ENCODE data around the gene OPALIN.

Gene OPALIN, protein sequence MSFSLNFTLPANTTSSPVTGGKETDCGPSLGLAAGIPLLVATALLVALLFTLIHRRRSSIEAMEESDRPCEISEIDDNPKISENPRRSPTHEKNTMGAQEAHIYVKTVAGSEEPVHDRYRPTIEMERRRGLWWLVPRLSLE
- 0 reads per million in 2 experiments for total RNA-seq

DNA sequence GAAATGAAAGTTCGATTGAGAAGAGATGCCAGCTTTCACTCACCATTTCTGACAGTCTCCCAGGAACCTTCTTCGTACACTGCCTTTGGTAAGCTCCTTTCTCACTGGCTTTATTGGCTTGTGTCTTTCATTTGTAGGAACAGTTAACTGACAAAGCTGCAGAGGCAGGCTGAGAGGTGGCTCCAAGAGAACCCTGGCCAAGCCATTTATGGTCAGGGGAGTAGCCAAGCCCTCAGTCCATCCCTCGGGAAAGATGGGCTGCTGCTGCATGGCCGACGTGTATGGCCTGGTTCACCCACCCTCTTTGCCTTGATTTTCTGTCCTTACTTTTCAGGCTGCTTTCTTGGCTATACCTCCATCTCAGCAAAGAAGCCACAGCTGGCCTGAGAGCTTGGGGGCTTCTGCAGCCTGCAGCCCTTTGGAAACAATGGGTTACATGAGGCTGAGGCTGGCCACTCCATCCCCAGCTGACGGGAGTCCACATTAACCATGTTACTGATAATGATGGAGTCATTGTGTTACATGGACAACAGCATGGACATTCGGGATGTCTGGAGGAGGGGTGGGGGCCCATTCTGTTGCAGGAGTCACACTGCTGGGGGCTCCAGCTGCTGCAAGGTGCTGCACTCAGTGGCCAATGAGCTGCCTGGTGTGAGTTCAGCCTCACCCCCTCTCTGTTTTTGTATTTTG lies at the start of gene OPALIN:
Gene OPALIN, minus strand, starts transcription at position 152 of the 690 bp plus-strand sequence. Its CDS starts 106 bp downstream, at position 46.
- DNase-seq (ENCODE audit: low read depth) = no peak

DNA sequence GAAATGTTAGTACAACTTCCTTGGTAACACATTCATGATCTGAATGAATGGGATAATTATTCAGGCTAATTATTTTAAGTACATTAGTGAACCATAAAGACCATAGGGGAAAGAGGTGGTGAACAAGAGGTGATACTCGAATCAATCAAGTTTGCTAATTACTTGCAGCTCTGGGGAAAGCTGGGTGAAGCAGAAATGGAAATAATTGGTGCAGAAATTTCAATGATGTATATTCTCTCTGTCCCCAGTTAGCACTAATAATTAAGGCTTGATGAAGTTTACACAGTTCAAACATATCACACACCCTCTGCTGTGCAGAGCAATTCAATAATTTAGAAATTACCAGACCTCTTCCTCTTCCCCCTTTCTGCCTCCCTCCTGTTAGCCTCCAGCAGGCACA lies 49.4 kb upstream of the OPALIN start:
- DNase-seq (ENCODE audit: low read depth) = no peak

DNA sequence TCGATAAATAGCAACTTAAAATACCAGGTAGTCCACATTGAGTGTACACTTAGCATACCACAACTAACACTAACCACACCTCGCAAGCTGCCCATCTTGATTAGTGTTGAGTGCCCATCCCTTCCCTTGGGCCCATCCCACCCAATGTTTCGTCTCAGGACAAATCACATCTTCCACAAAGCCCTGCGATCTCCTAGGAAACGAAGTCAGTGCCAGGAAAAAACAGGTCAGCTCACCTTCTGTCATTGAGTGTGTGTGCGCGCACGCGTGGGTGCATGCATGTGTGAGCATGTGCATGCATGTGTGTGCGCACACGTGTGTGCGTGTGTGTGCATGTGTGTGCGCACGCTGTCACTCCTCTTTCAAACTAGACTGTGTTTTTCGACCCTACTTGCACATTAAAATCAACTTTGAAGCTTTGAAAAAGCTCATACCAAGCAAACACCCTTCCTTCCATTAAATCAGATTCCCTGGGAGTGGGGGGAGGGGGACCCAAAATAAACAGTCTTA lies 48.8 kb upstream of the OPALIN start:
- DNase-seq (ENCODE audit: low read depth) = no peak

DNA sequence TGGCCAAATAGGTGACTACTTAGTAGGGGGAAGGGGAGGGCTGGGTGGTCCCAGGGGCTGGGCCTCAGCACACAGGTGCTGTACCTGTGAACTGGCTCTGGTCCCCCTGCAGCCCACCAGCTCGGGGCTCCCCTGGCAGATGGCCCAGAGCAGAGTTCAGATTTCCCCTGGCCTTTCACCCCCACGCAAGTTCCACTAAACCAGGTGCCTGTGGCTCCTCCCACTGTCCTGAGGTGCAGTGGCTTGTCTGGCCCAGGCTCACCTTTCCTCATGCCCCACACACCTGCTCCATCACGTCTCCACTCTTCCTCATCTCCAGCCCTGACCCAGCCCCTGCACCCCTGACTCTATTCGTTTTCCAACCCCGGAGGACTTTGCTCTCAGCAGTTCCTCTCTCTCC lies 47.3 kb upstream of the OPALIN start:
- DNase-seq (ENCODE audit: low read depth) = no peak

DNA sequence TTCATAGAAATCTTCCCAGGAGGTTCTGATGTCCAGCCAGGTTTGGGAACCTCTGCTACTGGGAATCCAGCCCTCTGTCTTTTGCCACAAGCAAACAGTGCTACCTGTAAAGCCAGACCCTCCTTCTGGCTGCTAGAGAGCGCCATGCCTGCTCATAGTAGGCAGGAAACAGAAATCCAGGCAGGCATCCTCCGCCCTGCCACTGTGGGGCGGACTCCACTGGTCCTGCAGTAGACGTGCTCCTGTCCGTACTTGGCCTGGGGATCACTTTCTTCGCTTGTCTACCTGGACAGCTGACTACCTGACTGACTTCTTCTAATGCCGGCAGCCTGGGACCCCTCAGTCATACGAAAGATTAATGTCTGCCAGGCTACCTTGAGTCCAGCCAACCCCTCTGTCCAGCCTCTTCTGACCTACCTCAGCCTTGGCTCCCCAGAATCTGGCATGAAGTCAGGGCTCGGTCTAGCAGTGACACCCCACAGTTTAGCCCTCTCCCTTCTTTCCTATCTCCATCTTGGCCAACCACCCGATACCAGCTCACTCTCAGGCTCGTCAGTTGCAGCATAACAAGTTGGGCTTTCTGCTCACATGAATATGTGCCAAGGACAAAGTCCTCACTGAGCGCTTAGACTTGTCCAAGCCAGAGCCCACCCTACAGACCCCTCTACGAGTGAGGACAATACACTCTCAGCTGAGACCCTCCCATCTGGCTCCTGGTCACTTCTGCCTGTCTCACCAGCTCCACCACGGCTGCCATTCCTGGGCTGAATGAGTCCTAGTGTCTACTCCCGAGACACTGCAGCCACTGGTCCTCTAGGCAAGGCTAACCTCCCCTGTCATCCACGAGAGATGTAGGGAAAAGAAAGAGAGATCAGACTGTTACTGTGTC lies 43.9 kb upstream of the OPALIN start:
- DNase-seq (ENCODE audit: low read depth) = no peak

DNA sequence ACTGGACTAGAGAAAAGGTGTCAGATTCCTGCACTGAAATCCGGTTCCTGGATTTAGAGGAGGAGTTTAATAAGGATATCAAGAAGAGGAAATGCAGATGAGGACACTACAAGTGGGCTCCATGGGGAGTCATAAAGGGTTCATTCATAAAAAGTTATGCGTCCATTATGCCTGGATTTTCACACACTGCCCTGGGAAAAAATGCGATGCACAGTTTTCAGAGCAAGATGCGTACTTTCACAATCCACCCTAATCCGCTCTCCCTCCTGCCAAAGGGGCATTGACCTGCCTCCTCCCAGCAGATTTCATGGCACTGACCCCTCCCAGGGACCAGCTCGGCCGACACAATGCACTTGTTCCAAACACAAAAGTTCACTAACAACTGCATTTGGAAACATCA lies 42.2 kb upstream of the OPALIN start:
- DNase-seq (ENCODE audit: low read depth) = no peak

DNA sequence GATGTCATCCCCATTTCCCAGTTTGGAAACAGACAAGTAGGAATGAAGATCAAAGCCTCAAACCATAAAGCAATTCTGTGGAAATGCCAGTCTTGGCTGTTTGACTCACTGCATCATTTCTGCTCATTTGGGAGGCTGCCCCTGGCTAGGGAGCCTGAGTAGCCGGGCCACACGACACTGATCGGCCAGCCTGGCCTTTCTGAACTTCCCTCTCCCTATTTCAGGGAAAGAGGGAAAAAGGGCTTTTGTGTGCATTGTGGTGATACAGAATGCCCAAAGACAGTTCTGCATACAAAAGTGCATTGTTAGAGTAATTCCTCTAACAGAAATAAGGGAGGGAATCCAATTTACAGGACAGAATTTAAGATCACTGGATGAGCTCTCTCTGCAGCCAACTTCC lies 41.7 kb upstream of the OPALIN start:
- DNase-seq (ENCODE audit: low read depth) = no peak

DNA sequence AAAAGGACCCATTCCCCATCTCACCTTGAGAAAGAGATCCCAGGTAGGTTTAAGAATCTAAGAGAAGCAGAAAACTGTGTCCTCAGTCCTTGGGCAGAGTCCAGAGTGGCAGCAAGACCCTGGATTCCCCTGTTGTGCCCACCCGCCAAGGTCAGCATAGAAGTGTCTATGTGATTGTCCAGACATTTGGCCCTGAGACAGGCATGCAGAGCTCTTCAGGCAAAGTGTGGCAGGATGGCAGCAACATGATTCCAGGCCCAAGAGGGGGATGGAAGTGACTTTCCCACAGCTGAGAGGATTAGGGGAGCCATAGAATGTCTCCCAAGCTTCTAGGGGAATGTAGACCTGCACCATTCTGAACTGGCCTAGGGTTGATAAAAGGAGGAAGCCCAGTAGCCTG lies 39.1 kb upstream of the OPALIN start:
- DNase-seq (ENCODE audit: low read depth) = no peak

DNA sequence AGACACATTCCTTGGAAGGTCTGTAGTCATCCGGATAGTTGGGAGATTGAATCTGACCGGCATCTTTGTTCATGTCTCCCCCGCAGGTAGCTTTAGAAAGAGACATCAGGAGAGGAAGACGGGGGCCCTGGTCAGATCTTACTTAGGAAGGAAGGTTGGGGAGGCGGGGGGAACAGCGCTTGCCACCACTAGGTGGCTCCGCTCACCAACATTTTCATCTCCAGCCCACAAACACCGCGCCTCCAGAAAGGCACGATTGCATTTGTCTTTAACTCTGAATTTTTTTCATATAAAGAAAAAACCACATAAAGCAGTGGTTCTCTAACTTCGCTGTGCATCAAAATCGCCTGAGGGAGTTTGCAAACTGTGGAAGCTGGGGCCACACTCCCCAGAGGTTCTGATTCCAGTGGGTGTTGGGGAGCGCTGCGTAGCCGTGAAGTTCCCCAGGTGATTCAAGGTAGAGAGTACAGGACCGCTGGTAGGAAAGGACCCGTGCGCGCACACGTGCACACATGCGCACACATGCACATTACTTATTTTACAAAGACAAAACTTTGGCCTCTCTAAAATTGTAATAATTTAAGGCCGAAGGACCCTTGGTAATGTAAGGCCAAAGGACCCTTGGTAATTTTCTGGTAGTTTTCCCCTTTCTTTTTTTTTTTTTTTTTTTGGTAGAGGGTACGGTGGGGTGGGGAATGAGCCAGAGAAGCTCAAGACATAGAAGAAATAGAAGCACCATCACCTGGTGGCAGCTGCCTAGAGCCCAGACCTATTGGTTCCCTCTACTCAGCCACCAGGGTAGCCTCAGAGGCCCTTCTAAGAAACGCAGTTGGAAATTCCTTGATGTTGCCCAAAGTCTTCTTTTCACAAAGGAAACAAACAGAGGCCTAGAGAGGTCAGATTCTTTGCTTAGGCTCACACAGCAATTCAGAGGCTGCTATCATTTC lies 37.4 kb upstream of the OPALIN start:
- DNase-seq (ENCODE audit: low read depth) = peak; percentile 31

DNA sequence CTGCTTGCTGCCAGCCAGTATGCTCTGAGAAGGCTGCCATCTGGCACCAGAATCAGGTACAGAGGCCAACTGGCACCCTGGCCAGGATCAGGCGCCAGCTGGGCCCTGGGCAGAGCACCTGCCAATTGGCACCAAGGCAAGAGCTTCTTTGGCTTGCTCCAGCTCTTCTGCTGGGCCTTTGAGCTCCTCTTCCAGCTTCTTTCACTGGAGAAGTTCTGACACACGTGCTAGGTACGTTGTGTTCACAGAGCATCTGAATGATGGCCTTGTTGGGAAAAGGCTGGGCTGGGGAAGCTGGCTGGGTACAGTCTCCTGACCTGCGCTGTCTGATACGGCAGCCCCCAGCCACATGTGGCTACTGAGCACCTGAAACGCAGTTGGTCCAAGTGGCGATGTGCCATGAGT lies 31.7 kb upstream of the OPALIN start:
- DNase-seq (ENCODE audit: low read depth) = no peak

DNA sequence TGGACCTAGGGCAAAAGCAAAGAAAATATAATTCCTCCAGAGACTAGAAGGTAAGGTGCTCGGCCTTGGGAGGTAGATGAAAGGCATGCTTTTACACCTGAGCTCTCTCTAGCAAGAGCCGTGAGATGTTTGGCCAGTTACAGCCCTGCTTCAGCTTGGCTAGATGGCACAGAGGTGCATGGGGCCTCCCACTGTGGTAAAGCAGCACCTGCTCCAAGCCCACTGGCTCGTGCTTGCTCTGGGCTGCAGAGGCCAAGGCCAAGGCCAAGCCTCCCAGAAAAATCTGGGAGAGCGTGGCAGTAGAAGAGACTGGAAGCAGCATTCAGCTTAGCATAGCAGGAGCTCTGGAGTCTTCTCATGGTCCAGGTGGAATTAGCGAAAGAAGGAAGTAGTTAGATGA lies 31.0 kb upstream of the OPALIN start:
- no peak for DNase-seq (ENCODE audit: low read depth)

DNA sequence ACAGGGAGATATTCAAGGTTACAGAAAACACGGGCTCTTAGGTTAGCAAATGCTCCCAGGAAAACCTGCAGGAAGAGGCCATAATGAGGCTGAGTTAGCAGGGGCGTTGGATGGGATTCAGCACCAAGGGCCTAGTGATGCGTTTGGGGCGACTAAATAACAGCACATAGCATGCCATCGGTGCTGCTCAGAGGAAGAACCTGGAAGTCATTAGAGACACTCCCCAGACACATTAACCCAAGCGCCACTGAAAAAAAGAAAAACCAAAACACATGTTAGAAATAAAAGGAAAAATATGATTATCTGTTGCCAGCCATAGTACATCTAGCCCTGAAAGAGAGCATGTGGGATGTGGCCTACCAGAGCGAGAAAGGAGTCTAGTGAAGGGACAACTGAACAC lies 28.8 kb upstream of the OPALIN start:
- no peak for DNase-seq (ENCODE audit: low read depth)

DNA sequence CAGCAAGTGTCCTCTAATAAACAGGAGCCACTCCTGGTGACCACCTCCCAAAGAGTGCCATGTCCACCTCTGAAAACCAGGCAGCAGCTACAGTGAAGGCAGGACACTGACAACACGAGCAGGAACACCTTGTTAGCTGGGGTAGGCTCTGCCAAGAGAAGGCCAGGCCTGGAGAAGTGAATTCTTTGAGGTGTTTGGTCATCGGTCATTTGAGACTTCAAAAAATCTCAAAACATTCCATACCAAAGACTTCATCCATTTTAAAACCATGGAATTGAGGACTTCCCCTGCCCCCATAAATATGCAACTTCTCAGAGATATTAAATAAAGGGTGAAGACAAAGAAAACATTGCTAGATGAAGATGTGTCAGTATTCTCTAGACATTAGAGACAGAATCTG lies 28.4 kb upstream of the OPALIN start:
- no peak for DNase-seq (ENCODE audit: low read depth)

DNA sequence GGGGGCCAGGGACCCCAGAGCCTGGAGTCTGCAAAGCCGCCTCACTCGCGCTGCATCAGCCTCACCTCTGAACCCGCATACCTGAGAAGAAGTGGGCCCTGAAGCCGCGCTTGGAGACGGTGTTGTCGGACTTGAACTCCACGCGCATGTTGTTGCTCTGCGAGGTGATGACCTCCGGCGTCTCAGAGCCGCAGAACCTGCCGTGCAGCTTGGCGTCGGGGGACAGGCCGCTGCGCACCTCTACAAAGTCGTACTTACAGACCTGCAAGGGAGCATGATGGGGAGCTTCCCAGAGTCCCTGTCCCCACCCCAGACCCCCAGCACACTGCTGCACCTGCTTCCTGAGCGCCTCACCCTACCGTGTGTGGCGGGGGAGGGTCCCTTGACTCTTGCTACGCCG lies 25.7 kb upstream of the OPALIN start:
- DNase-seq (ENCODE audit: low read depth) = no peak

DNA sequence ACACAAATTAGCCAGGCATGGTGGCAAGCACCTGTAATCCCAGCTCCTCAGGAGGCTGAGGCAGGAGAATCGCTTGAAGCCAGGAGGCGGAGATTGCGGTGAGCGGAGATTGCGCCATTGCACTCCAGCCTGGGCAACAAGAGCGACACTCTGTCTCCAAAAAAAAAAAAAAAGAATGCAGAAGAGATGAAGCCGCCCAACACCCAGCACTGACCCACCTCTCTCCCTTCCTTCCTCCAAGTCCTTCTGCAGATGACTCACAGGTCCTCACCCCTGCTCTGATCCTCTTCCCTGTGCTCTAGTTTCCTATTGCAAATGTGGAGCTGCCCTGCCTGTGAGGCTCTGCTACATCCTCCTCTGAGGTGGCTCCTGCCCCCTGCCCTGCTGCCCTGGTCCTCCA lies 22.0 kb upstream of the OPALIN start:
- no peak for DNase-seq (ENCODE audit: low read depth)

DNA sequence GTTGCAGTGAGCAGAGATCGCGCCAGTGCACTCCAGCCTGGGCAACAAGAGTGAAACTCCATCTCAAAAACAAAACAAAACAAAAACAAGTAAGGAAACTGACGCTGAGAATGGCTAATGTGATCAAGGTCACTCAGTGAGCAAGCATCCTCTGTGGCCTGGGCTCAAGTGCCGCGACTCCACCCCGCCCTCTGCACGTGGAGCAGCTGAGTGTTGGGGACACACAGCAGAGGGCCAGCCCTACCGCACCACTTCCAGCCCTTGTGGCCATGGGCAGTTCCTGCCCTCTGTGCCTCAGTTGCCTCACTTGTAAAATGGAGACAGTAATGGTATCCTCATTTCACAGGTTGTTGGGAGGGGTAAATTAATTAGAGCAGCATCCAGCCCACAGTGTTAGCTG lies 21.0 kb upstream of the OPALIN start:
- no peak for DNase-seq (ENCODE audit: low read depth)

DNA sequence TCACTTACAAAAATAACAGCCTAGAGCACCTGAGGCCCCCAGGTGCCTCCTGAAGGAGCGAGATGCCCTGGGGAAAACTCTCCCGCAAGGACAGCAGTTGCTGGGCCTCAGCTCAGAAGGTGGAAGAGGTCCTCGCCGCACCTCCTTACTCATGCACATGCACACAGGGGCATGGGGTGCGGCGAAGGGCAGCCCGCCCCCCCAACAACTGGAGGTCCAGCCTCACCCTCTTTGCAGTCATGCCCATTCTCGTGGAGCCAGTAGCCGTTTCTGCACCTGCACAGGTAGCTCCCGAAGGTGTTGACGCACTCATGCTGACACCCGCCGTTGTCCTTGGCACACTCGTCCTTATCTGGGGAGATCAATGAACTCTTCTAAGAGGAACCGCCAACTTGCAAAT lies 19.9 kb upstream of the OPALIN start:
- DNase-seq (ENCODE audit: low read depth) = no peak

DNA sequence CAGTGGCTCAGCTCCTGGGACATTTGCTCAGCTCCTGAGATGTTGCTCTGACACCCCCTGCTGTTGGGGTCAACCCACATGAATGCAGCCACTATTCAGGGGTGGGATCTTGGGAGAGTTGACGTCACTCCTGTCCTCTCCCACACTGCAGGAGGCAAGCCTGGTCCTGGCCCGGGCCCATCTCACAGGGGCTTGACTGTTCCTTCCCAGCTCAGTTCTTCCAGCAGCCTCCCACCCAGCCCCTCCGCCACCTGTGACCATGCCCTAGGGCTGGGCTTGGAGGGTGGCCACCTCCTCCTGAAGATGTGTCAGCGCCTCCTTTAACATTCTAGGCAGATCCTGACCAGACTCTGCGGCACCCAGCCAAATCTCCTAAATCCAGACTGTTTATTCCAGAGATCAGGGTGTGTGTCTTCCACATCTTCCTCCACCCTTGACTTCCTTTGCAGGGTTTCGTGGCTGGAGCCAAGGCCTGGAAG lies 19.1 kb upstream of the OPALIN start:
- no peak for DNase-seq (ENCODE audit: low read depth)

DNA sequence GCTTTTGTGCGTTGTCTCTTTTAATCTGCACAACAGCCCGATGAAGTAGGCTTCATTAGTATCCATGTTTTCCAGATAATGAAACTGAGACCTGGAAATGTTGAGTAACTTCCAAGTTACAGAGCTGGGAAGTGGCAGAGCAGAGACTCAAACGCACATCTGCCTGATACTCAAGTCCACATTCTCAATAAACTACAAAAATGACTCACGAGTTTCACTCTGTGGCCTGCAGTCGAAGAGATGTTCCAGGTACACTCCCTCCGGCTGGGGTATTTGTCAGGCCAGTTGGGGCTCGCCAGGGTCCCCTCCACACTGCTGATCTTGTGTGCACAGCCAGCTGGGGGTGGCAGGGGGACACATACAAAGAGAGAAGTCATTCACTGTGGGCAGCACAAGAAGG lies 17.7 kb upstream of the OPALIN start:
- no peak for DNase-seq (ENCODE audit: low read depth)

DNA sequence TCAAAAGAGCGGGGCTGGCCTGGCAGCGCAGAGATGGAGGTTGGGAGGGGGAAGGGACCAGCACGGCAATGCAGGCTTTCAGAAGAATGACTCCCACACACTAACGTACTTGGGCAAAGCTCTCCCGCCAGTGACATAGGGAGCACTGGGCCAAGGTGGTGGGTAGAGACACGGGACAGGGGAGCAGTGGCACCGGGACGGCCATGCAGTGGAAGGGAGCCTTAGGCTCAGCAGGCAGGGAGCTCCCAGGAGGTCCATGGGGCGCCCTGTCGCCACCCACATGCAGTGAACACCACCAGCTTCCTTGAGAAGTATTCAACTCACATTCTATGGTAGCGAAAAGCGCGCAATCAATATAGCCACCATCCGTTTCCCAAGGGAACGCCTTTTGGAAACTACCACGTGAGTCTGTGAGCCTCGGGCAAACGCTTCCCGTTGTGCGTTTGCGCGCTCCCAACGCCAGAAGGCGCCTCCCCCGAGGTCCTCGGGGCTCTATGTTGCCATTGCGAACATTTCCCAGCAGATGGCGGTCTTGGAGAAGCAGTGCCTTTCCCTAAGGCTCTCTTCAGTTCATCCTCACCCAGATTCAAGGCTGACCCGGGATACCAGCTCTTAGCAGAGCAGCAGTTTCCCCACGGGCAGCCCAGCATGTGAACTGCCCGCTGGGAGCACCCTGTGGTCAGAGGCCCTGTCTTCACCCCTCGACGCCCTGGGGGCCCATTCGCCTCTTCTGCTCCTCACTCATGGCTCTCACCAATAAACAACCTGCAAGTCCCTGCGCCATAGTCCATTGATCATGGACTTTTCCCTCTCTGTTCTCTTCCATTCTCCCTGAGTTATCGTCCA lies 16.4 kb upstream of the OPALIN start:
- DNase-seq (ENCODE audit: low read depth) = peak; percentile 48

DNA sequence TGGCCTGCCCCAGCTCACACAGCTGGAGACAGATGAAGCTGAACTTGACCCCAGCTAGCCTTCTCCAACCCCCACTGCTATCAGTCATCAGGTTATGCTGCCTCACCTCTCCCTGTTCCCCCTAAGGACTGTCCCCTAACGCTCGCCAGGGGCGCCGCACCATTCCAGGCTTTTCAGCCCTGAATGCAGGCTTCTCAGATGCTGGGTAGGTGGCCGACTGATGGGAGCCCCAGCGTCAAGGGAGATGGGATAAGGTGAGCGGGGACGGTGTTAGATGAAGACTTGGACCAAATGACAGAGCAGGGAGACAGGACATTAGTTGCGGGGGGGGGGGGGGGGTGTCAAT lies 15.8 kb upstream of the OPALIN start:
- no peak for DNase-seq (ENCODE audit: low read depth)

All from T follicular helper cell (primary cell).